NCI-H1694 (cell line): ENCODE measurements around the gene NAV2.

Experiments
- DNase-seq: peaks from one replicate; lab custom pipeline; 2025; lab: John Stamatoyannopoulos, UW

Gene NAV2

GRCh38 chr11:19683862-19684491, 28.7 kb upstream of the NAV2 start:
- no peak for DNase-seq

- no peak for DNase-seq
Measured at GRCh38 chr11:19686234-19686633, 26.4 kb upstream of the NAV2 start.

GRCh38 chr11:19687392-19687791, 25.2 kb upstream of the NAV2 start:
- DNase-seq, result no peak

- DNase-seq, result no peak
Measured at GRCh38 chr11:19689281-19690000, 23.2 kb upstream of the NAV2 start.

GRCh38 chr11:19690885-19691284, 21.8 kb upstream of the NAV2 start:
- no peak for DNase-seq

- peak; percentile 16 for DNase-seq
Measured at GRCh38 chr11:19691815-19692500, 20.7 kb upstream of the NAV2 start.

- no peak for DNase-seq
Measured at GRCh38 chr11:19693146-19693545, 19.5 kb upstream of the NAV2 start.

GRCh38 chr11:19694796-19695345, 17.8 kb upstream of the NAV2 start:
- DNase-seq, result no peak

- DNase-seq, result peak; percentile 11
Measured at GRCh38 chr11:19696073-19696472, 16.6 kb upstream of the NAV2 start.

- no peak for DNase-seq
Measured at GRCh38 chr11:19696904-19697303, 15.7 kb upstream of the NAV2 start.

GRCh38 chr11:19697721-19698121, 14.9 kb upstream of the NAV2 start:
- DNase-seq, result no peak

GRCh38 chr11:19698493-19699292, 13.9 kb upstream of the NAV2 start:
- no peak for DNase-seq

- no peak for DNase-seq
Measured at GRCh38 chr11:19701421-19701820, 11.2 kb upstream of the NAV2 start.

GRCh38 chr11:19702620-19703019, 10.0 kb upstream of the NAV2 start:
- DNase-seq, result no peak

- no peak for DNase-seq
Measured at GRCh38 chr11:19703211-19703610, 9.4 kb upstream of the NAV2 start.

- no peak for DNase-seq
Measured at GRCh38 chr11:19704213-19704612, 8.4 kb upstream of the NAV2 start.

GRCh38 chr11:19705936-19706335, 6.7 kb upstream of the NAV2 start:
- no peak for DNase-seq

GRCh38 chr11:19711911-19712280, 741 bp upstream of the NAV2 start:
- DNase-seq, result no peak

GRCh38 chr11:19713196-19714021, 772 bp downstream of the NAV2 start:
- DNase-seq, result no peak

GRCh38 chr11:19714022-19714386, 1.4 kb downstream of the NAV2 start:
- DNase-seq, result no peak
